Amniotic epithelial cell (primary cell): ENCODE measurements around the gene TGM5.
"Not testable (repeated sequence)": the region's sequence is repeated elsewhere in the genome, so short reads cannot be mapped to it uniquely, and the experiment has no call there.

Experiments
- DNase-seq: peaks from one replicate; pipeline ENCODE4 v3.0.0-alpha.2; 2010; ENCODE audit warnings: low read depth

TGM5 gene

DNA sequence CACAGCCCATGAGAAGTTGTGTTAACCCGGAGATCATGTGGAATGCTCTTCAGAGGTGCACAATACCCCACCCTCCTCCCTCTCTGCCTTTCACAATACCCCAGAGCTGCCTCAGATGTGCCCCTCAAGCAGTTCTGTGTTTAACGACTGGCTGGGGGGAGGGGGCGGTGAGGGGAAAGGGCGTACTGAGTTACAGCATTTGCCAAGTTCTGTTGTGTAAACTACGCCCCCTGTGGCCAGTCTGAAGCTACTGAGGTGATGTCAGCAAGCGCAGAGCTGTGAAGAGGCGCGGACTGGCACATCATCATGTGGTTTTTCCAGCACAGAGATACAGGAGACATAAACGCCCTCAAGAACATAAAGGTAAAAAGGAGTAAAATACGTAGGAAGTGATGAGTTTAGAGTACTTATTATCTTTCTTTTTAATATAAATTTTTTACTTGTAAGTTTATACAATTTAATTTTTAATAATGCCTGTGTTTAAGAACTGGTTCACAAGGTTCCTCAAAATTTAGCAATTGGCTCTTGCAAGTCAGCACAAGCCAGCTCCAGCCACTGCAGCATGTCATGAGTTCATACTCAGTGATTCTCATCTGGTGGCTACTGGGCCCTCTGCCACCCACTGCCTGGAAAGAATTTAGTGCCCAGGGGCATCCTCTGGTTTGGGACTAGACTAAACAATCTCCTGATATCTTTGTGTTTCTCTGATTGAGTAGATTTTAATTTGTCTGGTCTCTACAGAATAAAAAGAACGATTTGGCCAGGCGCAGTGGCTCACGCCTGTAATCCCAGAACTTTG, 47.6 kb downstream of the TGM5 start:
- peak; percentile 58 for DNase-seq

DNA sequence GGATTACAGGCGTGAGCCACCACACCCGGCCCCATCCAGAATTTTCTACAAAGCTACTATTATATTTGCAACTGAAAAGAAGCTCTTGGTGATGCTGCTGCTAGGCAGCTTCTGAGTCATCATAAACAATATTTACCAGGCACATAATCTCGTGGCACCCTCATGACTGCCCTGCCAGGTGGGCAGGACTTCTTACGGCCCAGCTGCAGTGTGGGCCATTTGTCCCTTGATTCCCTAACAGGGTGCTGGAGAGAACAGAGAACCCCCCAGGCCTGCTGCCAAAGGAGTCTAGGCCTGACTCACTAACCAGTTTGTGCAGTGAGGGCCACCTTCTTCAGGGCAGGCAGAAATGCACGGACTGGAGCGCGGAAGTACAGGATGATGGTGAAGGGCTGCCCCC, 50.8 kb downstream of the TGM5 start:
- peak; percentile 34 for DNase-seq

DNA sequence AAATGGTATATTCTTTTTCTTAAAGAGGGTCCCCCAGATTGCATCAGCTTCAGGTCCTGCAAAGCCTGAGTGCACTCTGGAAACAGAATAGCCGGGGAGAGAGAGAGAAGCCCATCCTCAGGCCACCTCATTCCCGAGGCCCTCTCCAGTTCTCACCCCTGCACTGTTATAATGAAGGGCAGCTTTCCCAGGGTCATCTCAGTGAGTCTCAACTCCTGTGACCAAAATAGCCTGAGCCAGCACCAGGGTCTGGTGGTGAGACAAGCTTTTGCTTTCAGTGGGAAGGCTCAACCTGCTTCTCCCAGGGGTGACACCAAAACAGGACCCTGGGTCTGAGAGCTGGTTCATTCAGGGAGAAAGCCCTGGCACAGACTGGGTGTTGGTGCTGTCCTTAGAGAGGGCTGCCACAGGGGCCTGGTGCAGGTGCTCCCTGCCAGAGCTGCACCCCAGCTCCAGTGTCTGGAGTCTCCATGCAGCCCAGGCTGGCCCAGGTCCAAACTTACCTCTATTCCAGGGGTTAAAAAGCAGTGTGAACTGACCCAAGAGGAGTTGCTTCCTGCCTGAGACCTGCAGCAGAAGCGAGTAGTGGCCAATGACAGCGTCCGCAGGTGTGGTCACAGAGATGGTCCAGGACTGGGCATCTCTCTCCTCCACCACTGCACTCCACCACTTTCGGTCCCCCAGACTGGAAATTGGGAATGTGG, 52.0 kb downstream of the TGM5 start:
- DNase-seq: no peak

DNA sequence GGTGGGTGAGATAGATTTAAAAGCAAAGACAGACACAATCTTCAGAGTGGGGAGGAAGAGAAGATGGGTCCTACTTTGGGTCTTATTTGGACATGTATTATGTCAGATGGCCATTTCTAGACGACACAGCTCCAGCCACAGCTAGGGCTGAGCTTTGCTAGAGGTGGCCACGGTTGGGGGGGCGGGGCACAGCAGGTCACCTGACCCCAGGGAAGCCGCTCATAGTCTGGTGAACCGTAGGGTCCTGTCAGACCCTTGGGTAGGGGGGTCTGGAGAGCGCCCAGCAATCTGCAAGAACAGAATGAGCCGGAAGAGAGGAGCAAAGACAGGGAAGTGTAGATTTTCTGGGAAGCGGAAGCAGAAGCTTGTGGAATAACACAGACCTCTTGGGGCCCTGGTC, 52.6 kb downstream of the TGM5 start:
- DNase-seq: no peak

DNA sequence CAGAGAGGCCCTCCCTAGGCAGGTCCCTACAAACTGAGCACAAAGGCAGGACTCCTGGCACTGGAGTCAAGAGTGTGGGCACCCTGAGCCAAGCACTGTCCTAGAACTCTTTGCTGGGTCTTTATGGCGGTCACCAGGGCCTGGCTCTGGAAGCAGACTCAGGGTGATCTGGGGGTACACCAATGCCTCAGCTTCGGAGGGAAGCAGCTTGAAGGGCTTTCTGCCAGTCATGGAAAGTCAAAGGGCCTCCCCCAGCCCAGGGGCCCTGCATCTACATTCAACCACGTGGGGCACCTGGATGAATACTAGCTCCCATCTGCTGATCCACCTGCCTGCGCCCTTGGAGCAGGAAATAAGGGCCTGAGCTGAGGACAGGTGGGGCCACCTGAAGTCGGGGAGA, 53.3 kb downstream of the TGM5 start:
- no peak for DNase-seq

DNA sequence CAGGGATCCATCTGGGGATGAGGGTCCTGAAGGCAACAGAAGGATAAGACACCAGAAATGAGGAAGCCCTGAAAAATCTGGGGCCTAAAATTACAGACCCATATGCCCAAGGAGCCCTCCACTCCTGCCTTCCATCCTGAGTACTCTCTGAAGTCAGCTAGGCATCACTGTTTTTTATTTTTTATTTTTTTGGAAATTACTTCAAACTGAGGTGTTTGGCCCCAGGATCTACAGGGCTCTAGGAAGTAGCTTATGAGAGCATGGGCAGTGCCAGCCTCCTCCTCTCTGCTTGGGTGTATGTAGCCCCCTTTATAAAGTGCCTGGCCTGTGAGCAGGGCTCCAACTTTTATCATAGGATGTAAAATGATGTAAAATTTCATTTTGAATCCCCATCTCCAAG, 53.8 kb downstream of the TGM5 start:
- DNase-seq: no peak

DNA sequence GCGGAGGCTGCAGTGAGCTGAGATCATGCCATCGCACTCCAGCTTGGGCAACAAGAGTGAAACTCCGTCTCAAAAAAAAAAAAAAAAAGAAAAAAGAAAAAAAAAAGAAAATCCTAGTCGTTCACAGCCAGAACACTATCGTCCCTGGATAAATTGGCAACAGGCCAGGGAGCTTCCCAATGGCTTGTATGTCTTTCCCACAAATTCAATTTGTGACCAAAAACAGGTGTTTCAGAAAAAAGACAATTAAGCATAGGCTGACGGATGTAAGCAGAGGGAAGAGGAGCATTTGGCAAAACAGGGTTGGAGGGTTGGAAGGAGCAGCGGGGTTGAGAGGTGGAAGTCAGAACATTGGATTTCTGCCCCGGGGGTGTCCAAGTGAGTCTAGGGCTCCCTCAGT, 54.4 kb downstream of the TGM5 start:
- DNase-seq: no peak

DNA sequence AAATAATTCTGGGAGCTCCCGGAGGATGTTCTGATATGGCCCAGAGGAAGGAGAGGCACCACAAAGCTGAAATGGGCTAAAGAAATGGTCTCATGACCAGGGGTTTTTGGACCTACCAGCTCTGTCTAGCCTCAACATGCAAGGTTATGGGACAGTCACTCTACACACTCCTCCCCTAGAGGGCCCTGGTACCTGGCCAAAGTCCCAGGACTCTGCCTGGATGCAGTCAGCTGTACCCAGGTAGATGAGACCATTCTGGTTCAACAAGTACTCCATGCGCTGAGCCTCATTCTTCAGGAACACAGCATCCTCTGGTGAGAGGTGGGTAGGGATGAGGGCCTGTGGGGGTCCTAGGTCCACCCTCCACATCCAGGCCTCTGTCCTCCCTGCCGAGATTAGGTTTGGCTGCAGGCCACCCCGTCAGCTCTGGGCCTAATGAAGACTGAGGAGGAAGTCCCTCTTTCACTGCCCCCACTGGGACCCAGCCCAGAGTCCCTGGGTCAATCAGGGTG, 55.4 kb downstream of the TGM5 start:
- no peak for DNase-seq

DNA sequence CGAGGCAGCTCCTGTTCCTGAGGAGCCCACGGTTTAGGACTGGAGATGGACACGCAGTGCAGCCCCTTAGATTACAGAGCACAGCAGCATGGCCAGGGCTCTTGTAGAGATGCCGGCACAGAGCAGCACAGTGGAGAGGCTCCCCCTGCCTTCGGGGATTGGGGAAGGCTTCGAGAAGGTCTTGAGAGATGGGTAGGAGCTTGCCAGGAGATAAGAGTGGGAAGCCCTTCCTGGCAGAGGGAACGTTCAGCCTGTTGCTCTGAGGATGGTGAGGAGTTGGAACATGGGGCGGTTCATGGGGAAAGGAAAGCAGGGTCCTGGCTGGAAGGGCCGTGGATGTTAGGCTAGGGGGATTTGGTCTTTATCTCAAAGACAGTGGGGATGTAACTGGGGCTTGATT, 55.9 kb downstream of the TGM5 start:
- DNase-seq: no peak

DNA sequence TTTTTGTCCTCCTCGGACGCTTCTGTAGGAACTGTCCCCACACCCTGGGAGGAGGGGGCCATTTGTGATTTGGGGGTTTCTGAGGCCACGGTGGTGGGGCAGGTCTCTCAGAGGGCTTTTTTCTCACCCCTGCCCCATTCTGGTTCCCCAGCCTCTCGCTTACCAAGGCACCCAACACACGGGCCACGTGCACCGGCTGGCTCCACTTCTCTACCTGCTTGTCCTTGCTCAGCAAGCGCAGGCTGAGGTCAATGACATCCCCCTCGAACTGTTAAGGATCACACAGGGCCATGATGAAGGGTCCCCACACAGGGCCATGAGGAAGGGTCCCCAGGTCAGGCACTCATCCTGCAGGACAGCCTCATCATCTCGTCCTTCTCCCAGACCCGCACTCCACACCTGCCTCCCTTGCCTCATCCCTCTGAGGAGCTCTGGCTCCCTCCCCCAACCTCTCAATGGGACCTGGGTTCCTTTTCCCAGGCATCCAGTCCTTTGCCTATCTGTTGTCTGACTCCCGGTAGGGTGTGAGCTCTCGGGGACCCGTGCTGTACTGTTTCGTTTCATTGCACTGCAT, 56.5 kb downstream of the TGM5 start:
- DNase-seq: no peak

DNA sequence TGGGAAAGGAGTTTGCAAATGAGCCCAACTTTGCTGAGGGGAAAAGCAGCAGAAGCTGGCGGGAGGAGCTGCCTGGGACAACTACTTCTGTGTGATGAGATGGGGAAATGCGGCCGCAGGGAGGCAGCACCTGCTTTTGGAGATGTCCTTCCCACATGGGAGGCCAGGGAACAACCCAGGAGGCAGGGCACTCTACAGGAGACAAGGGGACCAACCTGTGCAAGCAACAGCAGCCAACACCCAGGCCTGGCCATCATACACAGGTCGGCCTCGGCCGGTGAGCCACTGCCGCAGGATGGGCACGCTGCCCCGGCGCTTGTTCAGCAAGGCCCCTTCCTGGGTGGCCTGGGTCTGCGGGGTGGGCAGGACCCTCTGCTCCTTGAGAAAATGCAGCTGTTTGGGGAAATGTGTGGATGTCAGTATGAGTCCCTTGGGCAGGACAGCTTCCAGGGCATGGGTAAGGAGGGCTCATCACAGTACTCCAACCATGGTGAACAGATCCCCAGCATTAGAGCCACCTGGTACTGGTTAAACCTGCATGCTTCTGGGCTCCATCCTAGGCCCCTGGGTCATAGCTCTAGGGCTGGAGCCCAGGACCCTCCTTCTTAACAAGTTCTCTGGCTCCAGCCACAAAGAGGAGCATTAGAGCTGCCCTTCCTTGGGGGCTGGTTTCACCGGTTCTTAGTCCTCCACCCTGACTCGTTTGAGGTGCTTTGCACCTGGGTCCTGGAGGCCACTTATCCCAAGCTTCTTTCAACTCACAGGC, 57.5 kb downstream of the TGM5 start:
- DNase-seq: no peak

DNA sequence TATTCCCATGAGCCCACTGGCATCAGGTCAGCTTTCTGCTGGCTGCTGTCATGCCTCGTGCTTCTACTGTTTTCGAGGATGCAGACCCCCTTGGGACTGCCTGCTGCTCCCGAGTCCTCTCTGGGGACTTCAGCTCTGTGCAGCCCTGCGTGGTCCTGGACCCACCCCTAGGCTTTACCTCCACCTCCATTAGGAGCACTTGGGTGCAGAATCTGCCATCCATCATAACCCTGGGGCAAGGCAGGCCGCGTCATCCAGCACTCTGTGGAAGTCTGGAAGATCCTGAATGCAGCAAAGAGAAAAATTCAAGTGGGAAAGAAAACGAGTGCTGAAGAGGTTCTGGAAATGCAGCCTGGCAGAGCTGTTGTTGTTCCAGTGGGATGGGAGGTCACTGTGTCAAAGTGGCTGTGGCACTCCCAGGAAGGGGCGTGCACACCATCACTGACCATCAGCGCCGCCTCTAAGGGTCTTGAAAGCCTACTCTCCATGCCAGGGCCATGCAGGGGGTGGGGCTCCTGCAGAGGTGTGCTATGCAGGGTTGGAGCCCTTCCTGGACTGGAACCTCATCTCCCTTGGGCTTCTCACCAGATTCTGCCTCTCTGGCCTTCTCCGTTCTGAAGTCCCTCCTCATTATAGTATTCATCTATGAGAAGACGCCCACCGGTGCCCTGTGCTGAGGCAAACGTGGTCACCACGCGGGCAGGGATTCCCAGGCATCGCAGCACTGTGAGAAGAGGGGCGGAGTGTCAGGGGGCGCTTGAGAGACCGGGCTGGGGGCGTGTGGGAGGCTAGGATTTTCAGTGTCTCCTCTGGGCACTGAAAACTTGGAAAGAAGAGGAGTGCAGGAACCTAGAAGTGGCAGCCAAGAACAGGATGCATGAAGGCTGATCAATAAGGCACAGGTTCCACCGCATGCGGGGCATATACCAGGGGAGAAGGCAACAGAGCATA, 58.4 kb downstream of the TGM5 start:
- no peak for DNase-seq

DNA sequence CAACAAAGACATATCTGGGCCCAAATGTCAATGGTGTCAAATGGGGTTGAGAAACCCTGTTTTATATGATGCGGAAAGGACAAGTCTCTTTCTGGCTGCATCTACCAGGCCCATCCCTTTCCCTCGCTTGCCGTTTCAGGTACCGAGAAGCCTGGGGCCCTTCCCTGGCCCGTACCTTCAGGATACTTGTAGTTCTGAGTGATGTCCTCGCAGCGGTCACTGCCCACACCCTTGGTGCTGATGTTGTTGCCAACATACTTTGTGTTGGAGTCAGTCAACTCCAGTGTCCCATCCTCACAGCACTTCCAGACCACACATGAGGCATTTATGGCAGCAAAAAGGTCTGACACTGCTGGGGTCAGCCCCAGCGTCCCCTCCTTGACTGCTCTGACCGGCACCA, 59.7 kb downstream of the TGM5 start:
- no peak for DNase-seq

DNA sequence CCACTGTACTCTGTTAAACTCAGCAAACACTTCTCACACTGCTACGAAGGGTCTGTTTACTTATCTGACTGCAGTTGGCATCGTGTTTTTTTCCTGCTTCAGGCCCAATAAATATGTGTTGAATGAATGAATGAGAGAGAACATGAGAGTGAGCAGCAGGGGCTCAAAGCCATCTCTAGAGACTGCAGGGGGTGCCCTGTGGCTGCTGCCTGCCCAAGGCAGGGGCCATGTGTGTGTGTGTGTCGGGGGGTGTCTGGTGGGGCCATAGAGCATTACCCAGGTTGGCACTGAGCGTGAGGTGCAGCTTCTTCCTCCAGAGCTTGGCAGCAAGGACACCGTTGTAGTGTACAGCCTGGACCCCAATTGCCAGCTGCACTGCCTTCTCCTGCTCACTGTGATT, 60.7 kb downstream of the TGM5 start:
- DNase-seq: no peak

DNA sequence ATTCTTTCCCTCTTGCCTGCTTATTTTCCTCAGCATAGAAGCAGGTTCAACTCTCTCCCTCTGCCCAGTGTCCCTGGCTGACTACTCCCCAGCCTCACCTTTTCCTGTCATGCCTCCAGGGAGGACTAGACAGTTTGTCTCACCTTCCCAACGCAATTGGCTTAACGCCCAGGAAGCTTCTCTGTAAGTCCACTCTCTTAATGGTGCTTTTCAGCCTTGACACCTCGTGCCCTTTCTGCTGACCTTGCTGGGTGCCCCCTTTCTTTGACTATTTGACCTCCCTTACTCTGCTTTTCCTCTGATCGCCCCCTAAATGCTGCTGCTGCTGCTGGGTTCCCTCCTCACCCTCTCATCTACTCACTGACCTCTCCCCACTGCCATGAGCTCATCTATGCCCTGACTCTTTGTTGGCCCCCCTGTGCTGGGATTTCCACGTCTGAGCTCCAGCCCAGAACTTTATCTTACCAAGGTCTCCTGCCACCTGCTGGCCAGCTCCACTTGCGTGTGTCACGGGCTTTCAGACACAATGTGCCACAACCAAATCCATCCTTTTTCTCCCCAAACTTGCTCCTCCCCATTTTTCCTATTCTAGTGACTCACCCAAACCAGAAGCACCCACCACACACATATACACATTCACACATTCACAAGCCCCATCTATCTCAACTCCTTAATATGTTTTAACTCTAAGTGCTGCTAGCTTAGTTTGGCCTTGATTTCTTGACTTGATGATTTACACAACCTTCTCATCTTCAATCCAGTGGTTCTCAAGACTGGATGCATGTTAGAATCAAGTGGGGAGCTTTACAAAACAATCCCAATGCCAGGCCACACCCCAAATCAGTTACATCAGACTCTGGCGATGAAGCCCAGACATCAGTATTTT, 62.5 kb downstream of the TGM5 start:
- DNase-seq: peak; percentile 65

DNA sequence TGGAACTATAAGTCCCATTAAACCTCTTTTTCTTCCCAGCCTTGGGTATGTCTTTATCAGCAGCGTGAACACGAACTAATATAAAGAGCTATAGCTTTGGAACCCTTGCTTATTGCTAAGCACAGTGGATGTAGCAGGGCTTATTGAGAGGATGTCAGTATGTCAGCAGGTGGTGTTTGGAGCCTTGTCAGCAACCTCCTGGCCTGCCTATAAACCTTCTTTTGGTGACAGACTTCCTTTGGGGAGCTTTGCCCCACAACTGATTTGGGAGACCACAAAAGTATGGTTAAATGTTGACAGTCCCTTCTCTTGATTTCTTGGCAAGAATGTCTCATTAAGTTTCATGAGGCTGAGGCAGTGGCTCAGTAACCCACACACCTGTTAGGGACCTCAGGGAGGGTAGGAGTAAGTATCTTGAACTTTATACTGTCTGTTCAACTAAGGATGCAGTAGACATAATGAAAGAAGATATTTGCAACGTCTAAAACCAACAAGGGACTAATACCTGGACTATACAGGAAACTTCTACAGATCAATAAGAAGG, 66.7 kb downstream of the TGM5 start:
- DNase-seq: no peak

DNA sequence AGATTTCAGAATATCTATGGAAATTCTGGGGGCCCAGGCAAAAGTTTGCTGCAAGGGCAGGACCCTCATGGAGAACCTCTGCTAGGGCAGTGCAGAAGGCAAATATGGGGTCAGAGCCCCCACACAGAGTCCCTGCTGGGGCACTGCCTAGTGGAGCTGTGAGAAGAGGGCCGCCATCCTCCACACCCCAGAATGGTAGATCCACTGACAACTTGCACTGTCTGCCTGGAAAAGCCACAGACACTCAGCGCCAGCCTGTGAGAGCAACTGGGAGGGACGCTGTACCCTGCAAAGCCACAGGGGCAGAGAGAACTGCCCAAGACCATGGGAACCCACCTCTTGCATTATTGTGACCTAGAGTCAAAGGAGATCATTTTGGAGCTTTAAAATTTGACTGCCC, 67.7 kb downstream of the TGM5 start:
- no peak for DNase-seq

DNA sequence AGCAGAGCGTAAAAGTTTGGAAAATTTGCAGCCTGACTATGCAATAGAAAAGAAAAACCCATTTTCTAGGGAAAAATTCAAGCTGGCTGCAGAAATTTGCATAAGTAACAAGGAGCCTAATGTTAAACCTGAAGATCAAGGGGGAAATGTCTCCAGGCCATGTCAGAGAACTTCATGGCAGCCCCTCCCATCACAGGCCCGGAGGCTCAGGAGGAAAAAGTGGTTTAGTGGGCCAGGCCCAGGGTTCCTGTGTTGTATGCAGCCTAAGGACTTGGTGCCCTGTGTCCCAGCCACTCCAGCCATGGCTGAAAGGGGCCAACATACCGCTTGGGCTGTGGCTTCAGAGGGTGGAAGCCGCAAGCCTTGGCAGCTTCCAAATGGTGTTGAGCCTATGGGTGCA, 68.2 kb downstream of the TGM5 start:
- not testable (repeated sequence) for DNase-seq

DNA sequence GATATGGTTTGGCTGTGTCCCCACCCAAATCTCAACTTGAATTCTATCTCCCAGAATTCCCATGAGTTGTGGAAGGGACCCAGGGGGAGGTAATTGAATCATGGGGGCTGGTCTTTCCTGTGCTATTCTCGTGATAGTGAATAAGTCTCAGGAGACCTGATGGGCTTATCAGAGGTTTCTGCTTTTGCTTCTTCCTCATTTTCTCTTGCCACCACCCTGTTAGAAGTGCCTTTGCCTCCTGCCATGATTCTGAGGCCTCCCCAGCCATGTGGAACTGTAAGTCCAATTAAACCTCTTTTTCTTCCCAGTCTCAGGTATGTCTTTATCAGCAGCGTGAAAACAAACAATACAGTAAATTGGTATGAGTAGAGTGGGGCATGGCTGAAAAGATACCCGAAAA, 69.0 kb downstream of the TGM5 start:
- DNase-seq: not testable (repeated sequence)
